Cardiac muscle cell (in vitro differentiated cells and primary cell): Measurements from ENCODE around the gene GRAP2. TPM values are rescaled to one million over a fixed set of nuclear protein-coding genes. Genes with fewer than 3 reads are reported as not detected.

Experiments used
- DNase-seq, 2 donors: peaks; one replicate each; pipeline versions ENCODE4 v3.0.0 to v3.0.0-alpha.2; 2010 to 2017; ENCODE audit warnings: low read depth in 1 of 2, low spot score in 1 of 2
- H3K27ac ChIP-seq: fragments of 200-600 bp; sonication (generic); 2 replicates; pipeline ENCODE4 v1.5.1; 2016
- H3K27me3 ChIP-seq: fragments of 200-600 bp; sonication (generic); 2 replicates; pipeline ENCODE4 v1.6.0; 2016; ENCODE audit warnings: control low read depth
- H3K36me3 ChIP-seq: fragments of 200-600 bp; sonication (generic); 2 replicates; pipeline ENCODE4 v1.5.1; 2016; ENCODE audit warnings: control low read depth
- H3K4me1 ChIP-seq: fragments of 200-600 bp; sonication (generic); 2 replicates; pipeline ENCODE4 v1.8.1; 2017; ENCODE audit warnings: low read depth, mild to moderate bottlenecking, mixed run types
- H3K4me3 ChIP-seq: fragments of 200-600 bp; sonication (generic); 2 replicates; pipeline ENCODE4 v1.5.1; 2016; ENCODE audit warnings: mild to moderate bottlenecking
- H3K9me3 ChIP-seq: fragments of 200-600 bp; sonication (generic); 2 replicates; pipeline ENCODE4 v1.5.1; 2017; ENCODE audit warnings: low read depth, mild to moderate bottlenecking, control low read depth
- CTCF ChIP-seq: IDR thresholded peaks from 2 replicates; pipeline ENCODE4 v1.5.1; 2012; ENCODE audit warnings: low read depth, mild to moderate bottlenecking, low read length
- polyA plus RNA-seq: library from polyadenylated mRNA; unstranded; fragments of >200 nt; fragmentation: Nextera tagmentation; extraction: Ambion mirVana; gene quantifications from 2 replicates; pipeline ENCODE4 v1.2.1, GENCODE V29; 2016
- total RNA-seq: library from RNA; depleted of rRNA; stranded (reverse); fragments of >200 nt; gene quantifications from 2 replicates; pipeline ENCODE4 v1.2.3, GENCODE V29; 2016

Gene GRAP2
- total and polyA plus RNA-seq, 2 experiments from 2014 or later: 0.09 TPM; not detected in 1

DNA sequence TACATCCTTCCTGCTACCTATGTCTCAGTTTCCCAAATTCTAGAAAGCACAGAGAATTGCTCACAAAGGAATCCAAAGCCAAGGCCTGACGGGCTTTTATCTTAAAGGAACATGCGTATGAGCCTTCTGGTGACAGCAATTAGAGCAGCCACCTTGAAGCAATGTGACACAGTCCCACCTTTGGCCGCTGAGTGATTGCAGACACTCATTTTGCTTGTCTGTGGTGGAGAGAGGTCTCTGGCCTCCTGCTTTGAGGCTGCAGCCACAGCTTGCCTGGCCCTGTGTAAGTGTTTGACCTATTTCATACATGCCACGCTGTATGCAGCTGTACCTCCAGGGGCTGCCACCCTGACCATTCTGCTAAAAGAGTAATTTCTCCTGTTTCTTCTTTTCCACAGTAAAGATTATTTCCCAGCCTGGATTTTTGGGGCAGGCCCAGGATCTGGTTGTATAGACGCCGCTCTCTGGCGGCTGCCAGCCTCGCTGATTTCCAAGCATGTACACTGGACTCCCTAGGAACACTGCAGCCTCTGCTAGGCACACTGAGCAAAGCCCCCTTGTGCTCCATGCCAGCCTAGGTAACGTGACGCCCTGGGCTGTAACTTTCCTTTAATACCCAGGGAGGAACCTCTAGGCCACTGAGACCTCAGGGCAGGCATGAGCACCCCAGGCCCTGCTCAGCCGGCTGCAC is 58.2 kb downstream of the GRAP2 start:
- H3K27me3 ChIP-seq: no peaks in the 10 kb centered on the region
- no peaks in the 10 kb centered on the region for H3K36me3 ChIP-seq
- DNase-seq: peak in 1 of 2 donors; percentile 17
- no peak overlapping the region for H3K4me3 ChIP-seq
- no peaks in the 10 kb centered on the region for H3K9me3 ChIP-seq
- TF ChIP-seq CTCF: no peak
- peaks cover 5% of the 10 kb centered on the region for H3K4me1 ChIP-seq
- no peak overlapping the region for H3K27ac ChIP-seq

- Histone ChIP-seq H3K4me1 (peaks cover 5% of the 10 kb centered on the region), H3K27ac (no peak within 1 kb of the TSS), H3K9me3 (no peaks in the 10 kb centered on the region), H3K27me3 (no peaks in the 10 kb centered on the region), H3K4me3 (no peak within 1 kb of the TSS), H3K36me3 (no peaks in the 10 kb centered on the region)
- peak; percentile 54 for TF ChIP-seq CTCF
- peak in 1 of 2 donors; percentile 70 for DNase-seq
Measured at GRCh38 chr22:39959640-39960447, 59.0 kb downstream of the GRAP2 start, which contains the start of gene TMA7B. Gene TMA7B (plus strand): TSS chr22:39960397. CDS start chr22:39964375, 3,978 bp downstream.

DNA sequence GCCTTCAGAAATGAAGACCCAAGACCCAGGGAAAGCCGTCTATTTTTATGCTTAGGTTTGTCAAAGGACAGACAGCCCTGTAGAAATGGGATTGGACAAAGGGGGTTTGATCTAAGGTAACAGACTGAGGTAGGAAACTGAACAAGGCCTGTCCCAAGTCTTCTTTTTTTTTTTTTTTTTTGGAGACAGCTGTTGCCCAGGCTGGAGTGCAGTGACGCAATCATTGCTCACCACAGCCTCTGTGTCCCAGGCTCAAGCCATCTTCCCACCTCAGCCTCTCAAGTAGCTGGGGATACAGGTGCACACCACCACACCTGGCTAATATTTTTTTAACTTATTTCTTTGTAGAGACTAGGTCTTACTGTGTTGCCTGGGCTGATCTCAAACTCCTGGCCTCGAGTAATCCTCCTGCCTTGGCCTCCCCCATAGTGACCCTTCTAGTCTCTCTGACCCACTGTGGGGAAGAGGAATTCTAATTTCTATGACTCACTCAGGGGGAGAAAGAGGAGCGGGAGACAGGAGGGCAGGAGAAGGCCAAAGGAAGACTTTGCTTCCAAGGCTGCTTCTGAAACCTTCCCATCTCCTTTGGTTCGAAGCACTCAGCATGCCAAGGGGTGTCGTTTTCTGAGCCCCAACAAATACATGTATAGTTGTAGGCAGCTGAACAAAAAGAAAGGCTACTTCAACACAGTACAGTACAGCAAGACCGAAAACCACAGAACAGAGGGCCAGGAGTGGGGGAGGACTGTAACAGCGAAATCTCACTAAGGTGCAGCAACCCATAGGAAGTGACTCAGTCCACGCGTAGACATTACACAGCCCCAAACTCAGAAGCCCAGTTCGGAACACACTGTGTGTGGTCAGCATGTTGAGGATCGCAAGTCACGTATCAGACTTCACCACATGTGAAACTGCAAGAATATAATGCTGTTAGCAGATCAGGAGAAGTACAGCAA is 60.2 kb downstream of the GRAP2 start:
- no peaks in the 10 kb centered on the region for H3K36me3 ChIP-seq
- H3K27ac ChIP-seq: no peak overlapping the region
- H3K27me3 ChIP-seq: no peaks in the 10 kb centered on the region
- no peaks in the 10 kb centered on the region for H3K9me3 ChIP-seq
- peak in 1 of 2 donors; percentile 98 for DNase-seq
- H3K4me1 ChIP-seq: peaks cover 5% of the 10 kb centered on the region
- TF ChIP-seq CTCF: no peak
- H3K4me3 ChIP-seq: no peak overlapping the region

DNA sequence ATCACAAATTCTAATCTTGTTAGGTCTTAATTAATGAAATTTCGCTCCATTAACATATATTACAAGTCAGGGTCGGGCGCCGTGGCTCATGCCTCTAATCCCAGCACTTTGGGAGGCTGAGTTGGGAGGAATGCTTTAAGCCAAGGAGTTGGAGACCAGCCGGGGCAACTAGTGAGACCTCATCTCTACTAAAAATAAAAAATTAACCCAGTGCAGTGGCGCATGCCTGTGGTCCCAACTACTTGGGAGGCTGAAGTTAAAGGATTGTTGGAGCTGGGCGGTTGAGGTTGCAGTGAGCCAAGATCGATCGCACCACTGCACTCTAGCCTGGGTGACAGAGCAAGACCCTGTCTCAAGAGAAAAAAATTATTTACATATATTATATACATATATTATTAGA is 61.2 kb downstream of the GRAP2 start:
- Histone ChIP-seq H3K36me3 (no peaks in the 10 kb centered on the region), H3K4me1 (peaks cover 5% of the 10 kb centered on the region), H3K9me3 (no peaks in the 10 kb centered on the region), H3K27me3 (no peaks in the 10 kb centered on the region), H3K4me3 (no peak overlapping the region), H3K27ac (no peak overlapping the region)
- TF ChIP-seq CTCF: no peak
- no peak for DNase-seq

DNA sequence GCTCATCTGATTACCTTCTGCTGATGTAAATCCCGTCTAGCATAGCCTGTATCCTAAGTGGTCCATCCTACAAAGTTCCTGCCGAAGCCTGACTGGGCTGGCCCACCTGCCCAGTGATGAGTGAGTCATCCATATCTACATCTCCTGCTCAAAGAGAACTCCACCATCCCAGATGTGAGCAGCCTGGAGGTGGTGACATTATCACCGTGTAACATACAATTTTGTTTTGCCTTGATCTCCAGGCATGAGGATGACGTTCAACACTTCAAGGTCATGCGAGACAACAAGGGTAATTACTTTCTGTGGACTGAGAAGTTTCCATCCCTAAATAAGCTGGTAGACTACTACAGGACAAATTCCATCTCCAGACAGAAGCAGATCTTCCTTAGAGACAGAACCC is 64.9 kb downstream of the GRAP2 start:
- no peaks in the 10 kb centered on the region for H3K9me3 ChIP-seq
- no peak overlapping the region for H3K4me3 ChIP-seq
- no peaks in the 10 kb centered on the region for H3K27me3 ChIP-seq
- no peak overlapping the region for H3K27ac ChIP-seq
- no peaks in the 10 kb centered on the region for H3K36me3 ChIP-seq
- no peak for TF ChIP-seq CTCF
- H3K4me1 ChIP-seq: no peaks in the 10 kb centered on the region
- no peak for DNase-seq
